Osteocyte (in vitro differentiated cells): Measurements from ENCODE around the gene CBR3. TPM values are rescaled to one million over a fixed set of nuclear protein-coding genes. Genes with fewer than 3 reads are reported as not detected.

Experiments used
- DNase-seq: peaks from one replicate; pipeline ENCODE4 v3.0.0; 2021; ENCODE audit warnings: mixed read lengths; ENCODE audit not compliant: unreplicated experiment; ENCODE audit errors: extremely low spot score
- H3K27ac Mint-ChIP-seq: one replicate; pipeline ENCODE4 v1.8.0; 2021; ENCODE audit warnings: mild to moderate bottlenecking, mixed read lengths; ENCODE audit not compliant: unreplicated experiment
- H3K27me3 Mint-ChIP-seq: one replicate; pipeline ENCODE4 v1.8.0; 2021; ENCODE audit warnings: mixed read lengths; ENCODE audit not compliant: unreplicated experiment
- H3K36me3 Mint-ChIP-seq: one replicate; pipeline ENCODE4 v1.8.0; 2021; ENCODE audit warnings: mixed read lengths; ENCODE audit not compliant: unreplicated experiment
- H3K4me1 Mint-ChIP-seq: one replicate; pipeline ENCODE4 v1.8.0; 2021; ENCODE audit warnings: mixed read lengths; ENCODE audit not compliant: unreplicated experiment
- H3K4me3 Mint-ChIP-seq: one replicate; pipeline ENCODE4 v1.8.0; 2021; ENCODE audit warnings: mild to moderate bottlenecking, moderate library complexity, mixed read lengths; ENCODE audit not compliant: unreplicated experiment
- H3K9me3 Mint-ChIP-seq: one replicate; pipeline ENCODE4 v1.8.0; 2021; ENCODE audit warnings: mixed read lengths; ENCODE audit not compliant: unreplicated experiment
- CTCF ChIP-seq: fragments of 200-600 bp; sonication (generic); IDR thresholded peaks from 2 replicates; pipeline ENCODE4 v1.5.0; 2021; ENCODE audit warnings: antibody characterized with exemption, mild to moderate bottlenecking, moderate library complexity
- long read RNA-seq: library from polyadenylated mRNA; unstranded; transcript quantifications from one replicate; pipeline ENCODE4 v2.0.0, GENCODE V29; 2021
- total RNA-seq: library from RNA; stranded (reverse); gene quantifications from 2 replicates; pipeline ENCODE4 v1.2.1, GENCODE V29; 2021

Gene CBR3
- total RNA-seq, result 7.5 and 7.9 TPM in 2 replicates
- long read RNA-seq, transcript CBR3-201 (3 exons, 1,169 nt), result major isoform, 16 of 18 reads
- long read RNA-seq, partial matches to known transcripts, result 1 of 18 reads
- long read RNA-seq, other reads (novel, unspliced or antisense), result 1 of 18 reads

- H3K4me3 Mint-ChIP-seq, result peak within 1 kb of the TSS; percentile 89
- peaks cover 23% of the 10 kb centered on the region for H3K4me1 Mint-ChIP-seq
- no peak for TF ChIP-seq CTCF
- no peaks in the 10 kb centered on the region for H3K27me3 Mint-ChIP-seq
- H3K9me3 Mint-ChIP-seq, result no peaks in the 10 kb centered on the region
- no peak for DNase-seq
- no peaks in the 10 kb centered on the region for H3K36me3 Mint-ChIP-seq
- peak within 1 kb of the TSS; percentile 96 for H3K27ac Mint-ChIP-seq
Measured at GRCh38 chr21:36134803-36135390, at the start of gene CBR3. TSS of gene CBR3 (plus strand) at chr21:36135079. CDS start at chr21:36135193, 114 bp downstream.

GRCh38 chr21:36087362-36088138 lies 47.3 kb upstream of the CBR3 start:
- no peak for TF ChIP-seq CTCF
- DNase-seq, result no peak
- Mint-ChIP-seq H3K36me3 (no peaks in the 10 kb centered on the region), H3K27ac (no peak overlapping the region), H3K27me3 (no peaks in the 10 kb centered on the region), H3K4me1 (no peaks in the 10 kb centered on the region), H3K9me3 (no peaks in the 10 kb centered on the region), H3K4me3 (no peak overlapping the region)

GRCh38 chr21:36089946-36090345 lies 44.9 kb upstream of the CBR3 start:
- Mint-ChIP-seq H3K36me3 (no peaks in the 10 kb centered on the region), H3K9me3 (peaks cover 7% of the 10 kb centered on the region), H3K27me3 (no peaks in the 10 kb centered on the region), H3K4me1 (no peaks in the 10 kb centered on the region), H3K27ac (no peak overlapping the region), H3K4me3 (no peak overlapping the region)
- no peak for TF ChIP-seq CTCF
- no peak for DNase-seq

DNA sequence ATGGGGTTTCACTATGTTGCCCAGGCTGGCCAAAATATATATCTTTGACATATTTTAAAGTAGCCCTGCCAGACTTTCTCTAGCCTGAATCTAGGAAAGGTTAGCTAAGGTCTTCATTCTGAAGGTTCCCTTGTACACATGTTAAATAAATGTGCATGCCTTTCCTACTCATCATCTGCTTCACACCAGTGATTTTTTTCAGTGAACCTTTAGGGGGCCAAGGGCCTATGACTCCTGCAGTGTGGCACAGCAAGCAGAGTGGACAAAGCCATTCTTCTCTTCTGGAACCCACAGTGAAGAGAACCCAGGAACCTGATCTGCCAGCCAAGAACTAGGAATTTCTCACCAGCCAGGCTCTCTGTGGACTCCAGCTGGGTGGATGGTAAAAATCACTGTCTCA lies 42.2 kb upstream of the CBR3 start:
- no peaks in the 10 kb centered on the region for H3K27me3 Mint-ChIP-seq
- H3K9me3 Mint-ChIP-seq, result peaks cover 7% of the 10 kb centered on the region
- TF ChIP-seq CTCF, result no peak
- DNase-seq, result no peak
- H3K4me3 Mint-ChIP-seq, result no peak overlapping the region
- H3K4me1 Mint-ChIP-seq, result peaks cover 7% of the 10 kb centered on the region
- no peak overlapping the region for H3K27ac Mint-ChIP-seq
- no peaks in the 10 kb centered on the region for H3K36me3 Mint-ChIP-seq

- TF ChIP-seq CTCF, result no peak
- H3K4me1 Mint-ChIP-seq, result peaks cover 9% of the 10 kb centered on the region
- H3K9me3 Mint-ChIP-seq, result peaks cover 7% of the 10 kb centered on the region
- DNase-seq, result no peak
- H3K36me3 Mint-ChIP-seq, result no peaks in the 10 kb centered on the region
- no peaks in the 10 kb centered on the region for H3K27me3 Mint-ChIP-seq
- H3K27ac Mint-ChIP-seq, result no peak overlapping the region
- no peak overlapping the region for H3K4me3 Mint-ChIP-seq
Measured at GRCh38 chr21:36093512-36093911, 41.4 kb upstream of the CBR3 start.
